Islet of Langerhans (tissue), 1 donor: ENCODE data around the gene SERTAD2.

Experiments used
- FAIRE-seq: peaks from one replicate; lab custom pipeline; 2011; peaks lifted over from hg19 to GRCh38; lab: Jason Lieb, UNC

The SERTAD2 gene

DNA sequence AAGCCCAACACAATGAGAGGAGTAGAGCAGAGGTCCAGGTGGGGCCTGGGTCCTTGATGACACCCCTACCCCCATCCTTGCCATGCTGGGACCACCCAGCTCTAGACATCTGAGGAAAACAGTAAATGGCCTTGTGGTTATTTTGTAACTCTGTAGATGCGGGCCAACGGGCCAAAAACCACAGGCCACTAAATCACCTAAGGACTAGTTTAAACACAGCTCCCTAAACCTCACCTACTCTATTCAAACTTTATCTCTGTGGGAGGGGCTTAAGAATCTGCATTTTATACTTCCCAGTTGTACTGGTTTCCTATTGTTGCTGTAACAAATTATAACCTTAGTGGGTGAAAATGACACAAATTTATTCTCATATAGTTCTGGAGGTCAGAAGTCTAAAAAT is 19.0 kb upstream of the SERTAD2 start:
- no peak for FAIRE-seq

DNA sequence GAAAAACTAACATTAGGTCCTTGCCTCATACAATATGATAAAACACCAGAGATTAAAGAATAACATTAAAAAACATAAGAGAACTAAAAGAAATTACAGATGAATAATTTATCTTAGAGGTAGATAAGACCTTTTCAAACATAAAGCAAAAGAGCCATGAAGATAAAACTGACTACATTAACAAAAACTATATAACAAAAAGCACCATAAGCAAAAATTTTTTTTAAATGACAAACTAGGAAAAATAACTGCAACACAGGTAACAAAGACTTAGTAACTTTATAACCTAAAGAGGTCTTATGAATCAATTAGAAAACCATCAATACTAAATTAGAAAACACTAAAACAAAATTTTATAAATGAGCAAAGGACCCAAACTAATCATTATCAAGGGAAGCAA is 16.3 kb upstream of the SERTAD2 start:
- peak; percentile 62 for FAIRE-seq

DNA sequence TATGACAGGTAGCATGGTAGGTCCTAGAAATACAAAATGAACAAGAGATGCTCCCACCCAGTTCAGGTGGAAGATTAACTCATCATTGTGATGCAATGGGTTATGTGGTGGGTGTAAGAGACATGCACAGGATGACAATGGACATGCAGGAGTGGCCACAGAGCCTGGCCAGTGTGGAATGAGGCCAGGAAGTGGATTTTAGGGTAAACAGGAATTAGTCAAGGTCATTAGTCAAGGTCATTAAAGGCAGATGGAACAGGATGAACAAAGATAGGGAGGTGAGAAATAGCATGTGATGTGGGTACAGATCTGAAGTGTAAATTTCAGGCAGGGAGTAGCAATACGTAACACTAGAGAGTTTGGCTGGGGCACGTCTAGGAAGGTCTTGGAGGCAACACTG is 15.6 kb upstream of the SERTAD2 start:
- FAIRE-seq, result no peak

DNA sequence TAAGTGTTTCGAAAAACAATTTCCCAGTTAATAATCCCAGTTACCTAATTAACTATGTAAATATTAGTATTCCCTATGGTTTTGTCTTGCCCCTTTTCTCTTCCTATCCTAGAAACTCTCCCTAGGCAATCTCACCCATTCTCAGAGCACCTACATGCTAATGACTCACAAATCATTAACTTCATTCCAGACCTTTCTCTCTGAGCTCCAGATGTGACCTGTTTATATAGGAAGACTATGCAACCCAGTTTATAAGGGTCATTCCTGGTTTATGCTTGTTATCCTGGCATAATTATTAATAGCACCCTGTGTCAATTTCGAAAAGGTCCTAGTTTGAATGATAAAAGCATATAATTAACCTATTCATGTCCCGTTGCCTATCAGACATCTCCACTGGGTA is 14.8 kb upstream of the SERTAD2 start:
- no peak for FAIRE-seq

DNA sequence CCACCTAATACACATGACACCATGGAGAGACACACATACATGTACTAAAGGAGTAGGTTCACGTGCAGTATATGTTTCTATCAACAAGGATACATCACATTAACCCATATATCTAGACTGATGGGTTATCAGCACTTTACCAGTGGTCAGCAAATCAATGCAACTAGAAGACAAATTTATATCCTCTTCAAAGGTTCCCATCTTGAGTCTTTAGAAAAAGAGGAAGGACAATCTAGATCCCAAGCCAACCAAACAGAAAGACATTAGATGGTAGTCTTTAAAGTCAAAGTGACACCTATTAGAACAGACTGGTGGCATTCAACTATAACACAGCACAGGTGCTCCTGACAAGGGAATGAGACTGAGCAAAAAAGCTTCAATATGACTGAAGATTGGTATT is 13.8 kb upstream of the SERTAD2 start:
- FAIRE-seq, result no peak

DNA sequence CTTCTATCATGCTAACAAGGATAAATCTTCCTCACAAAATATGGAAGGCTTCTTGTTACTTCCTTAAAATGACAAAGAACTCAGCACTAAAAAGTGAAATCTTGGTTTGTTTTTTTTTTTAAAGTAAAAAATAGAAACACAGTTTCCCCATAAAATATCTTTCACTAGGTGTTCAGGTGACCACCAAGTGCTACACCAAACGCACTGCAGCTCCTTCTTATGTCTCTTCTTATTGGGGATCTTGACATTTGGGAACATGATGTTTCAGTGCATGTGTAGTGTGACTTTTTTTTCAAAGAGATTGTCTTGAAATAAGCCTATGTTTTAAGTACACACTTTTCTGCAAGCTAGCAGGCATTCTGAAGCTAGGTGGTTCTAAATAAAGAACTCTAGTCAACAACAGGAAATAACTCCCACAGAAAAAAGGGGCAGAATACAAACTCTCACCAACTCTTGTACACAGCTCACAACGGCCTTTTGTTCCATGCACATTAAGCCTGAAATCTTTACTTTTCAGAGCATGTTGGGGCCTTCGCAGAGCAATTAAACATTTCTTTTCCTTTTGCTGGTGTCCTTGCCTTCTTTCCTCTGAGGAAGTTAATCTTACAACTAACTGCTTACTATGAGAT is 13.2 kb upstream of the SERTAD2 start:
- FAIRE-seq, result no peak

DNA sequence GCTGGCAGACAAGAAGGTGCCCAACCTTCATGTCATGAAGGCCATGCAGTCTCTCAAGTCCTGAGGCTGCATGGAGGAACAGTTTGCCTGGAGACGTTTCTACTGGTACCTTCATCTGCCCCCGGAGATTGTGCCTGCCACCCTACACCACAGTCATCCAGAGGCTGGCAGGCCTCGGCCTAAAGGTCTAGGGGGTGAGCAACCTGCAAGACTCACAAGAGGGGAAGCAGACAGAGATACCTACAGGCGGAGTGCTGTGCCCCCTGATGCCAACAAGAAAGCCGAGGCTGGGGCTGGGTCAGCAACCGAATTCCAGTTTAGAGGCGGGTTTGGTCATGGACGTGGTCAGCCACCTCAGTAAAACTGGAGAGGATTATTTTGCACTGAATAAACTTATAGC is 12.0 kb upstream of the SERTAD2 start:
- FAIRE-seq, result no peak

DNA sequence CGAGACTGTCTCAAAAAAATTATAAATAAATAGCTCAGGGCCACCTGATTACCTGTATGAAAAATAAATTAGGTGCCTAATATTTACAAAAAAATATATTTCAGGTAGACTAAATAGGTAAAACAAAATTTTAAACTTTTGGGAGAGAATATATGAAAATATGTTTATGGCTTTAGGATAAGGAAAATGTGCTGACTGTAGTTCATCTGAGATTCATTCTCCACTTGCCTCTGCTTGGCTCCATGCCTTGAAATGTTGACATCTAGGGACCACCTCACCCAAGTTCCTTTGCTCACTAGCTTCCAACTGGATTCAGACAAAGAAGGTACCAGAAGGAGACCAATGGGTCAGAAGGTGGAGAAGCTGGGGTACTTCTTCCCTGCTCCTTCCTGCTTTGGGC is 9.7 kb upstream of the SERTAD2 start:
- no peak for FAIRE-seq

DNA sequence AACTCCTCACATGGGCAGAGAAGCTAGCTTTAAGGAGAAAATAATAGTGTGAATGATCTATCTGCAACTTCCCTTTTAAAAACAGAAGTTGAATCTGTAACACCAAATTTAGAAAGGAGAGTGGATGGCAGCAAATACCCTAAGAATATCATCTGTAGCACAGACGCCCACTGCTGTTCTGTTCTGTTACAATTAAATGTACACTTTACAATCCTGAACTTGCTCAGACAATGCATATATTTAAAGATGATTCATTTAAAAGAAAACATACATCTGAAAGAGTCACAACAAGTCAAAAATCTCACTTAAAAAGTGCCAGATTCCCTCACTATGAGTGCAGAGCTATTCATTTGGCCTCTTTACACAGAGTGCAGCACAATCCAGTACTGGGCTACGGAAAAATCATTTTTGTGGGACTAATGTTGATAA is 8.0 kb upstream of the SERTAD2 start:
- FAIRE-seq, result no peak

DNA sequence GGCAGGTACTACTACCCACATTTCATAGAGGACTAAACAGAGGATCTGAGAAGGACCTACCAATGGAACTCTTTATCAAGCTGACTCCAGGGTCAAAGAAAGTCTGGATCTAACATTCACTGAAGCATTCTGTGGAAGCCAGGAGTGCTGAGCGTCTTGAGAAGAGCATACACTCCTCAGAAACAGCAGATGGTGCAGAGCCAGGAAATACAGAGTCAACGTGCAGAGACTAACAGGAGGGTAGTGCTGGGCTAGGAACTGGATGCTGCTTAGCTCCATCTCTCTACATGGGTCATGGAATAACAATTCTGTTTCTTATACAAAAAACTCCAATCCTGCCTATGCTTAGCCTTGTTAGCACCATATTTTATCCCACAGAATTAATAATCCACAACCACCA is 5.5 kb upstream of the SERTAD2 start:
- FAIRE-seq, result no peak

DNA sequence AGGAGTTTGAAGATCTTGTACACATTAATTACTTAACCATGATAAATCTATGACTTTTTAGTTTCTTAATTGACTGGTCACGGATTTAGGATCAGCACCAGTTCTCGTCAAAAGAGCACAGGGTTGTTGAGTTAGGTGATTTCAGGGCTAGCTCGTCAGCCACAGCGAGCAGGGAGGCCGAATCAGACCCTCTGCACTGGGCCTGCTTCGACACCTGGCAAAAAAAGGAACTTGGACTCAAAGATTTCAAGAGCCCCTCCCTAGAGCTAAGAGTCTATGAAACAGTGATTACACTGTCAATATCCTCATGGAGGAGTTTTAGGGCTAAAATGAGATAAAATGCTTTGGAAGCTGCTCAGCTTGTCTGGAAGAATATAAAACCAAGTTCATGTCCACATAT is 4.6 kb upstream of the SERTAD2 start:
- no peak for FAIRE-seq

DNA sequence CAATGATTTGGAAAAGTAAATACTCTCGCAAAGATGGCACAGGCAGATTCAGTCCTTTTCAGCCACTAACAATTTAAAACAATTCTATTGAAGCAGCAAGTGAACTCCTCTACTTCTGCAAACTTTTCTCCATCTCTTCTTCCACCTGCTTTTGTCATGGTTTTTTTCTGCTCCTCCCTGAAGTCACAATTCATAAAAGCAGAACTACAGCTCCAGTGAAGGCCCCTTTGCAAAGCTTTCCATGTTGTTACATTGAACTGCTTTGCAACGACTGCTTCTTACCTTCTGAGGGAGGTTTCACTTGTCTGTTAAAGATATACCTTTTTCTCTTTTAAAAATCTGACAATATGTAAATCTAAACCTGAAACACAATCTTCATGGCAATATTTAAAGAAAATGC is 3.7 kb upstream of the SERTAD2 start:
- no peak for FAIRE-seq

DNA sequence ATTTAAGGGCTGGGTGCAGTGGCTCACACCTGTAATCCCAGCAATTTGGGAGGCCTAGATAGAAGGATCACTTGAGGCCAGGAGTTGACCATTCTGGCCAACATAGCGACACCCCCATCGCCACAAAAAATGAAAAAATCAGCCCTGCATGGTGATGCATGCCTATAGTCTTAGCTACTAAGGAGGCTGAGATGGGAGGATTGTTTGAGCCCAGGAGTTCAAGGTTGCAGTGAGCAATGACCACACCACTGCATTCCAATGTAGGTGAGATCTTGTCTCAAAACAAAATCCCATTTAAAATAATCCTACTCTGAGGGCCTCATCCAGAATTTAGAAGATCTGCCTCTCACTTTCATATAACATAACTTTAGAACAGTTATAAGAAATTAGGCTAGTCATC is 2.7 kb upstream of the SERTAD2 start:
- no peak for FAIRE-seq

DNA sequence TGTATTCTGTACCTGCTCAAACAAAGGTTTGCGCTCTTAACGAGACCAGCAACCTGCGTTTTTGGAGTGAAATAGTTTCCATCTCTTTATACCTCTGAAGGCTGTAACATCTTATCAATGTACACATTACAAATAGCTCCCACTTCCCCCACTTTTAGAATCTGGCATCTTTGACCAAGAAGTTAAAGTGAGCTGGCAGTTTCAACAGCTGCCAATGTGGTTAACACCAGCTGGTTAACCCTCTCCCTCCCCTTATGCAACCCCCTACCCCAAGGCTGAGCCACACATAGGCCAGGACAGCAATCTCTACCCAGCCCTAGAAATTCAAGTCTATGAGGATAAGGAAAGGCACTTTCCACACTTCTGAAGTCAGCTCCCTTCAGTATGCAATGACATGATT is 2.2 kb upstream of the SERTAD2 start:
- no peak for FAIRE-seq

DNA sequence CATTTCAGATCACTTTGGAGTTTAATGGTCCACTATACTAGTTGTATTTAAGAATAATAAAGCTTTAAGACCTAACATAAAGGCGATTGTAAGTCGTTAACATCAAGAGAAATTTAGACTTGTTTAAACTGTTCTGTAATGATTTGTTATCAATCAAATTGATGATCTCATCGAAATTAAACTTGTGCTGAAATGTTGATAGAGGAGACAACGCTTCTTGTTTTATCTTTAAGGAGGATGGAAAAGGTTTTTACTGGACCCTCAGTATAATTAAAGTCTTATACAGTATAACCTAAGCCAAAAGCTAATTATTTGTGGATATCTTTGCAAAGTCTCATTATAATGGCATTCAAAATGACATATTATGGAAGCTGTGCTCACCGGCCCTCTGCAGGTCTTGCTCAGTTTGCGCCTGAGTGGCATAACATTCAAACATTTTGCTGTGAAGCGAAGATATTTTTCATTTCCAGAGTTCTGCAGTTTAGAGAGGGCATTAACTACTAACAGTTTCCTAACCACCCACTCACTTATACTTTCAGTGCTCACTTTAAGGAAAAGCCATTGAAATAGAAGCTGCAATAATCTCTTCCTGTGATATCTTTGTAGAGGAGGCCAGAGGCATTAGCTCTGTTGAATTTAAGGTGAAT is 1.4 kb upstream of the SERTAD2 start:
- FAIRE-seq, result no peak

DNA sequence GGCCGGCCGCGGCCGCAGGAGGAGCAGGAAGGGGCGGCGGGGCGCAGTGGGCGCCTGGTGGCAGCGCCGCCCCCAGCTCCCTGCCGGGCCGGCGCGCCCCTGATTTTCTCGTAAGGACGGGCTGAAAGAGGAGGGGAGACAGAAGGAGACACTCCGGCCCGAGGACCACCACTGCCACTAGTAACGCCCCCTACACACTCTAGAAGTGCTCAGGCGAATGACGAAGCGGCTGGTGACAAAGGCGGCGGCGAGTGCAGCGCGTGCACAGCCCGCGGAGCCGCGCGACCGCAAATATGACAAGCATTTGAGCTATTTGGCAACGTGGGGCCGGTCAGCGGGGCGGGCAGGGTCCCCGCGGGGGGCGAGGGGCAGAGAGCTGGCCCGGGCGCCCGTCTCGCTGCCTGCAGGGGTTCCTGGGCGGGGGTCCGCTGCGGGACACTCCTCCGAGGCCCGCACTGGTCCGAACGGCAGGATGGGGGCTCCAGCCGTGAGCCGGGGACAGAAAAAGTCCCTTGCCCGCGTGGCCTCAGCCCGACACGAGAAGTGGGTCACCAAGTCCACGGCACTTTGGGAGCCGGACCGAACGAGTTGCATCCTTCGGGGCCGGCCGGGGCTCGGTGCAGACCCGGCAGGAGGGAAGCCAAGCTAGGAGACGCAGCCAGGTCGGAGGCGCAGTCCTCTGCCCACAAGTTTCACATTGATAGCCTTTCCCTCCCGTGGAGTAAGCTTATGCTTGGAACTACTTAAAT is 524 bp upstream of the SERTAD2 start:
- FAIRE-seq, result no peak

DNA sequence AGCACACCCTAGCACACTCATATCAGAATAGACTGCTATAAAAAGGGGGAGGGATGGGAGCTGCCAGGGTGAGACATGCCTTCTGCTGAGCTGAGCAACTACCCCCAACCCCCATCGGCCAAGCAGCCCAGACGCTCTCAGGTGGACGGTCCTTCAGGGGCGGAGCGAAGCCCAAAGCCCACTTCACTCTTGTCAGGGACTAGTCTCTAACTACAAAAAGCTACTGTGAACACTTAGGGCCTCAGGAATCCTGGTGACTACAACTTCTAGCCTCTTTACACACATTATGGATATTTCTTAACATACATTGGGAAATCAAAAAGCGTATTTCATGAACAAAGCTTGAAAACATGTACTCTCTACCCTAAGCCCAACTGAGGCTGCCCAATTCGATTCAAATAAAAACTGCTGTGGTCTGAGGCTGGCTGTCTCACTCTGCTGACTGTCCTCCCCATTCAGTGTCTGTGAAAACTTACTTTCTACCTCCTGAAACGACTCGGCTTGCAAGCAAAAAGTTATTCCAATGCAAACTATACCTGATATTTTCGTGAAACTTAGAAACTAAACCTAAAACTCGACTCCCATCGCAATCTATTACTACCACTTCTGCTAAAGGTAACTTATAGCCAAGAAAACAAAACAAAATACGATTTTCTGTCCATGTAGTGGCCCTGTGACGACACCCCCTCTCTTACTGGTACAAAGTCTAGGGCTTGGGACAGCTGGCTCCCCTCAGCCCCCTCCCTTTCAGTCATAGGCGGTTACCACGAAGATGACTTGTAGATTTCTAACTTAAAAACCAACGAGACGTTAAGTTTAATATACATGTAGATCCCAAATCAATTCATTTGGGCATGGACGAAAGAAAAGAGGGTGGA is 1.2 kb downstream of the SERTAD2 start:
- no peak for FAIRE-seq

DNA sequence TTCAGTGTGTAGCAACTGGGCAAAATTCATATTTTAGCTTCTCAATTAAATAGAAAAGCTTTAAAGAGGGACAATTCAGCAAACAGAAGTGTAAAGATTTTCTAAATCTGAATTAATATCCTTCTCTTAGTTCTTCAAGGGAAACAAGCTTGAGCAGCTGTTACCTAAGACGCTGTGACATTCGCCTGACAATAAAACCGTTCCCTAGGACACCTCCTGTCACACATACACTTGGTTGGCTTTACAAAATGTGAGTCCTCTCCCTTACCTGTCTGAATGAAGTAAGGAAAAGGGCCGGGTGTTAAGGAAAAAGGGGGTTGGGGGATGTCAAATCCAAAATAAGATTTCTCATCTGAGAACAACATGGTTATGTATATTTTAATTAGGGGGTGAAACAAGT is 2.1 kb downstream of the SERTAD2 start:
- FAIRE-seq, result no peak

DNA sequence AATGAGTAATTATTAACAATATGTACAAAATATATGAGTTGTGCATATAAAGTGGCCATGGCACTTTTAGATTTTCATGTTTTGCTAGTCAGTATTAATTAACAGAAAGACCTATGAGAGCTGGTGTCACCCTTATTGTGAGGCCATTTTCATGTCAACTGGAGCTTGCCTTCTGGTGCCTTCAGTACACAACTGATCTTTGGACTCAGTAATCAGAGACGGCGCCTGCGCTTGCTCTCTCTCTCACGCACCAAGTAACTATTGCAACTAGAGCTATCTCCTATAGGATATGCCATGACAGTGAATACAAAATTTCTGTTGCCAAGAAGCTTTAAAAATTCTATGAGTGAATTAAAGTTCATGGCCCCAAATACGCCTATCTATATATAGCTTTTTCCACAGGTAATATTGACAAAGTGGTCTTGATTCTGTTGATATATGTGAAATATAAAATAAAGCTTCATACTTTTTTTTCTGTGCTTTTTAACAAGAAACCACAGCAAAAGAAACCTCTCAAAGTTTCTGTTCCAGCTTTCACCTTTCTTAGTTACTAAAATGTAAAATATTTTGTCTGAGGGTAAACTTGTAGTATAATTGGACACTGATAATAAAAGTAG is 2.9 kb downstream of the SERTAD2 start:
- no peak for FAIRE-seq

DNA sequence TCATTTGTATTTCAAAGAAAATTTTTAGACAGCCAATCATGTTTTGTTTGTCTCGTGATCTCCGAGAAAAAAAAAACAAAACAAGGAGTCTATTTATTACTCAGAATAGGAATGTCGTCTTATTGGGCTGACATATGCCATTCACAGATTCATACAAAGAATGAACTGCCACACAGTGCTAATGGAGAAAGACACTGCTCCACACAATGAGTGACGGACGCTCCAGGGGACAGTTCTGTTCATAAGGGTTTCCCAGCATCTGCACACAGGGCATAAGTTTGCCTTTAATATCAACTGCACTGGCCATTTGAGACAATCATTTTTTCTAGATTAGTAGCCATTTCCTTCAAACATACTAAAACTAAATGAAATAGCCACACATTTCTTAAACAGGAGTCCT is 3.4 kb downstream of the SERTAD2 start:
- no peak for FAIRE-seq

DNA sequence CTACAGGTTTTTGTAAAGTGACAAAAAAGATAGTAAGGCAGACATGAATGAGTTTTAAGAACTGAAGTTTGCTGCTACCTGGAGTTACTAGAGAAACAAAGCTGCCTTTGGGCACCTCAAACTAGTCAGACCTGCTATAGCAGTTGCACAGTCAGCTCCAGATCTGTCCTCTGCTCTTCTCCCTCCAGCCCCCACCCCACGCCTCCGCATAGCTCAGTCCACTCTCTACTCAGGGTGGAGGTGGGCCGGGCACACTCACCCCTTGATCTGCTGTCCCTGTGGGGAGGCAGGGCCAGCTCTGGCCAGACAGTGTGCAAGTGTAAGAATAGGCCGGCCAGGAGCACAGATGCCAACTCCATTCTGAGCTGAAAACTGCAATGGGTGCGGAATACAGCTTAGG is 4.1 kb downstream of the SERTAD2 start:
- no peak for FAIRE-seq

DNA sequence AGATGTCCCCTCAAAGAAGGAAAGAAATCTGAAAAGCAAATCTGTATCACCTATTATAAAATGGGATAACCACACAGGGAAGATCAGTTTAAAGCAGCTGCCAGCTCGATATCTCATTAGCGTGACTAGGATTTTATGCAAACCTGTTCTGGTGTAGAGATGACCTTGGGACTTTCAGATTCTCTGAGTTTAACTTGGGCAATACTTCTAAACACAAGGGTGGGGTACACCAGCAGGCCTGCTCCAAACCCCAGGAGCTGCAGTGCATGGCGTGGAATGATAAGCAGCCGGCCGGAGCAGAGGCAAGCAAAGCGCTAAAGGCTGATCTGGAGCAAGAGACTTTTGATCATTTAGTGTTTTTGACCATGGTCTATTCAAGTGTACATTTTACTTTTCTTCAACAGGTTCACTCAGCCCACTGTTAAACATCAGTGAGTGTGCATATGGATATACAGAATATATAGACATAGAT is 4.7 kb downstream of the SERTAD2 start:
- FAIRE-seq, result no peak
